Esophagus squamous epithelium (tissue), 4 donors: ENCODE measurements around the gene ASGR1.

Experiments
- CTCF ChIP-seq, 6 experiments: fragments of 450-650 bp in 4 of 6; fragments of 200-600 bp in 2 of 6; sonication (generic) in 2 of 6; IDR thresholded peaks; one replicate each; pipeline ENCODE4 v1.5.1; 2016 to 2019; ENCODE audit warnings: antibody characterized with exemption in 6 of 6, mild to moderate bottlenecking in 4 of 6, moderate library complexity in 4 of 6
- POLR2A ChIP-seq, 4 donors: fragments of 450-650 bp; IDR thresholded peaks; one replicate each; pipeline ENCODE4 v1.6.1; 2017; ENCODE audit warnings: antibody characterized with exemption in 4 of 4, mild to moderate bottlenecking in 4 of 4, moderate library complexity in 3 of 4

- no peak for TF ChIP-seq CTCF (IDR thresholded peaks at IDR 0.05)
- no peak for TF ChIP-seq POLR2A (IDR thresholded peaks at IDR 0.05)
Observed at GRCh38 chr17:7205561-7205960, 26.4 kb upstream of the ASGR1 start.
